GM18907 (cell line): ENCODE measurements around the gene TPM3.
"Not testable (repeated sequence)": the region's sequence is repeated elsewhere in the genome, so short reads cannot be mapped to it uniquely, and the experiment has no call there.

Source experiments
- ATAC-seq: cut with Tn5 transposase; IDR thresholded peaks from one replicate; pipeline ENCODE4 v1.9.1; 2021; ENCODE audit warnings: mild to moderate bottlenecking, moderate library complexity; ENCODE audit not compliant: unreplicated experiment

TPM3 gene

DNA sequence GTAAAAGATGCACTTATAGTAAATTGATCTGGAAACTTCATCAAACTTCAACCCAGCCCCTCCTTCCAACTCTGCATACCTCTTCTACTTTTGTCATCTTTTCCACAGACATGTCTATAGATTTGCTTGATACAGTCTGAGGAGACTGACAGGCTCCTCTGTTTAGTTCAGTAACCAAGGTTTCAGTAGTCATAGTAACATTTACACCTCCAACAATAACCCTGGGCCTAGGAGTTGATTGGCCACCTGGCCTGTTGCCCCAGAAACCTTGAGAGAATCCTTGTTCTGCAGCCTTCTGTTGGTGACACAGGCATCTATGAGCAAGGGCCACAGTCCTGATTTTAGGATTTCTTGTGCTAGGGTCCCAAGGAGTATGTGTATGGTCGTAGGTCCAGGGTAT is 14.3 kb upstream of the TPM3 start, which contains the start of gene CFAP141:
CFAP141 (minus strand) TSS at position 138 of the 400 bp plus-strand sequence; CDS start at position 112, 26 bp downstream.
- no peak for ATAC-seq

- ATAC-seq, result not testable (repeated sequence)
These were observed 13.9 kb upstream of the TPM3 start for GRCh38 chr1:154205778-154206177.

GRCh38 chr1:154199563-154199879 is 7.6 kb upstream of the TPM3 start:
- ATAC-seq, result no peak

DNA sequence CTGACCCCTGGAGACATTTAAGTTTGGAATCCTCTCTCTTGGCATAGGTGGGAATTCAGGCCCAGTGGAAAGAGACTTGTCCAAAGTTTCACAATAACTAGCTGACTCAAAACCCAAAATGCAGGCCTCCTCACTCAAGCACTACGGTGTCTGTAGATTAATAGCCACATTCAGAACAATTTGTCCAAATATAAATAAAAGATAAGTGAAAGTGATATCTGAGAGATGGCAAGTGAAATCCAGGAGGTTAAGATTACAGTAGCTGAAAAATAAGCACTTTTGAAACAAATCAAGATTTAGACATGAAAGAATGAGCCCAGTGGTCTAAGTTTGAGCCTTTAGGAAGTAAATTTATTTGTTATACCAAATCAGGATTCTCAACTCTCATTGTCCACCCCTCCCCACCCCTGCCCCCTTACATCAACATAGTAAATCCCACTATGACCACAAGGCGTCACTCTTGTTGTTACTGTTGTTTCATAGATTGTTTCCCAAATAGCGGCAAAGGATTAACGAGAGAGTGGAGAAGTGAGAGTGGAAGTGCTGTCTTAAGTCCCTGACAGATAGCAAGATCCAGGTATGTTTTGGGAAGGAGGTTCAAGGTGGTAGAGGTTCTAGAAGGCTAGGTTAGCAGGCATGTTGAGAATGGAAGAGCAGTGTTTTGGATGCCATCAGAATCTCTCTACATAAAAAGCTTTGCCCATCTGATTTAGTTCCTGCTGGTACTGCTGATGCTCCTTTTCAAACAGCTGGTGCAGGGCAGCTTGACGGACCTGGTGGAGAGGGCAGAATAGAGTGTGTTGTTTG is 7.1 kb upstream of the TPM3 start:
- no peak for ATAC-seq

DNA sequence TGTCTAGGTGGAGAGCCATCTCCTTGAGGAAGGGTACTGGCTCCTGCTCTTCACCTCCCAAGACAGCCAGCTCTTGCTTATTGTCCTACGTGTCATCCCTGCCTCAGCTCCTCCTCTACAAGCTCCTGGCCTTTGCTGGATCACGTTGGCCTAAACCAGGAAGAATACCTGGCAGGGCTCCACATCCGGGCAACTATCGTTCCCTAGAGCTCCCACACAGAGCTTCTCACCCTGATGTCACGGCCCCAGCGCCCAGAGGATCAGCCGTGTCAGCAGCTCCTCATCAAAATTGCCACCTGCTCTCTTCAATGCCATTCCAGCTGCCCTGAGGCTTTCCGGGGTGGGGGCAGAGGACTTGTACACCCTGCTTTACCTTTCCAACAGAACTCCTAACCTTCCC is 1.9 kb upstream of the TPM3 start:
- ATAC-seq, result no peak

- ATAC-seq, result no peak
These were observed 576 bp upstream of the TPM3 start for GRCh38 chr1:154192476-154192875.

- ATAC-seq, result no peak
These were observed 1.4 kb downstream of the TPM3 start for GRCh38 chr1:154190550-154190949.

DNA sequence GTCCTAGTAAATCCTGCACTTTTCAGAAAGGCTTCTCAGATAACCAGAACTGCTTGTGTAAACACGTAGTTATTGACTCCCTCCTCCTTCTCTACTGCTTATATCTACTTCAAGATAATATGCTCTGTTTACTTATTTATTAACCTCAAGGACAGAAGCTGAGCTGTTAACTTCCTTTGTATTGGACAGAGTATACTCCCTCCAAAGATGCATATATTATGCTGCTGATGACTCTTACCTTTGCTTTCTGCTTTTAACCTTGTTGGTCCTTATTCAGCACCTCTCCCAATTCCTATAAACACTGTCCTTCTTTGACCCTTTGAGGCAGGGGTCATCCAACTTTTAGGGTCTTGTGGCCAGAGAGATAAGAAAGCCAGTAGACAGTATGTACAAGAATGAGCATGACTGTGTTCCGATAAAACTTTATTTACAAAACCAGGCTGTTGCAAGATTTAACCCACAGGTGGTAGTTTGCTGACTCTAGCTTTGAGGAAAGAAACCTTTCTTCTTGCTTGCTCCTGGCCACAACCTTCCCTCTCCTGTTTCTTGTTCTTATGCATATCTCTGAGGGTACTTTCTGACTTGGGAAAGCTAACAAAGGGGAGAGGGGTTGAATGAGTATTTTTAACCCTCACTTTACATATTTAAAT is 4.9 kb downstream of the TPM3 start:
- ATAC-seq, result no peak

GRCh38 chr1:154186177-154186576 is 5.7 kb downstream of the TPM3 start:
- ATAC-seq, result no peak

DNA sequence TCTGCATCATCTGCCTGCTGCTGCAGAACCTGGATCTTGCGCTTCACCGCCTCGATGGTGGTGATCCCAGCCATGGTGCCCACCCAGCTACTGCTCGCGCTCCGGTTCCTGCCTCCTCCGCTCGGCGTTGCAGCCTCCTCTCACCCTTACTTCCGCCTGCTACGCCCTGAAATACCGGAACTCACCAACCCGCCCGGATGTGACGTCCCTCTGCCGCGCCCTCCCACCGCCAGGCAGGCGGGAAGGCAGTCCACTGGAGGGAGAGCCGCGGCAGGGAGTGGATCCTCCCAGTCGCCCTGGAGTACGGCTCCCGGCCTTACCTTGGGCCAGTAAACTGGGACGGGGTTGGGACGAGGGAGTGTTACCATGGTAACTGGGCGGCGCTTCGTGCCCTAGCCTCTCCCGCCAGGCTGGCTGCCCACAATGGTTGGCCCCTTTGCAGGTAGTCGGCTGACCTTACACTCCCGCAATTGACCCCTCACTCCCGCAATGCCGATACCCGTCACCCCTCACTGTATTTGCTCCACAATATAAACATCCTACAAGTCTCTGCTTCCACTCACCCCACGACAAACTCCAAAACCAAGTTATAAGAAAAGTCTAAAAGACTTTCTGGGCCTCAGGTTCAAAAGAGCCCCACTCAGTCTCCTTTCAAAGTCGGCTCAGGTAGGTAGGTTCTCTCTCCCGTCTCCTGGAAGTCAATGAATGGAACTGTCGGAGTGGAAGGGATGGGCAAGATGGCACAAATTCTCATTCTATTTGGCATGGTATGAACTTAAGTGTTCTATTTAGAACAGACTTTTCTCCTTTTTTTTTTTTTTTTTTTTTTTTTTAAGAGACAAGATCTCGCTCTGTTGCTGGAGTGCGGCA is 8.6 kb downstream of the TPM3 start:
- ATAC-seq, result peak; percentile 82

DNA sequence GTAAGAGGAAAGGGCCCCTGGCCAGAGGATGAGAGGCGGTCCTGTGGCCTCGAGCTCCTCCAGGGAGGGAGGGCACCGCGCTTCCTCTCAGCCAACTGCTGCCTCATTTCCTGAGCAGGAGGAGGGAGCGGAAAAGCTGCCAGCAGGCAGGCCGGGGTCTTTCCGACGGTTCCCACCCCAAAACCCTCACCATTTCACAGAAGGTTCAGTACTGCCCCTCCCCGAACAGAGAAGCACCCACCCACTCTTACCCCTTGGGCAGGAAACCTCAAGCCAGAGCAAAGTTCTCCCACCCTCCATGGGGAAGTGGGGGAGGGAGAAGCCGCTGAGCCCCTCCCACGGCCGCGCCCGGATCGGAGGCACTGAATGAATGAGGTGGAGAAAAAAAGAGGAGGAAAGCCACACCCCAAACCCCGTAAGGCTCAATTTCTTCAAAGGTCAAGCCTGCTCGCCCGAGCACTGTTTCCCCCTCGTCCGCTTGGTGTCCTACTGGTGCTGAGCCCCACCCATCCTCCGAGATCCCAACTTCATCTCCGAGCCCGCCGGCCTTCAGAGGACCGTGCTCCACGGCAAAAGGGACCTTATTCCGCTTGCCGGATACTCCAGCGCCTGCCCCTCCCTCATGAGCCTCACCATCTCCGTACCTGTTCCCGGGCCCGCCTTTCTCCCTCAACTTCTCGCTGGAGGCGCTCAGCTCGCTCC is 9.4 kb downstream of the TPM3 start:
- ATAC-seq, result peak; percentile 59

DNA sequence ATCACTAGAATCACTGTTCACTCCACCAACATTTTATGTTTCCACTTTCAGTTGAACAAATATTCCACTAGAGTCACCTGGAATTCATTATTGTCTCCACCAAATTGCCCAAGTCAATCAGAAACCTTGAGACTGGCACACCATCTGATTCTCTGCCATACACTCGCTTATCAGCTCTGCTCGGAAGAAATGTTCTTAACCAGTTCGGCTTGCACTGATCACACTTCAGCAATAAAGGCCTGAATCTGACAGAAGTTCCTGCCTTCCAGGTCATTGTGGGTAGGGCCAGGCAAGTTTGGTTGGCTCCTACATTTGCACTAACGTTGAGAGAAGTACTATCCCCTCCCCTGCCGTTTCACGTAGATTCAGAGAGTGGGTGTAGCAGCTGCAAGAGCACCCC is 10.0 kb downstream of the TPM3 start:
- ATAC-seq, result no peak

GRCh38 chr1:154179946-154180687 is 11.8 kb downstream of the TPM3 start:
- peak; percentile 26 for ATAC-seq

DNA sequence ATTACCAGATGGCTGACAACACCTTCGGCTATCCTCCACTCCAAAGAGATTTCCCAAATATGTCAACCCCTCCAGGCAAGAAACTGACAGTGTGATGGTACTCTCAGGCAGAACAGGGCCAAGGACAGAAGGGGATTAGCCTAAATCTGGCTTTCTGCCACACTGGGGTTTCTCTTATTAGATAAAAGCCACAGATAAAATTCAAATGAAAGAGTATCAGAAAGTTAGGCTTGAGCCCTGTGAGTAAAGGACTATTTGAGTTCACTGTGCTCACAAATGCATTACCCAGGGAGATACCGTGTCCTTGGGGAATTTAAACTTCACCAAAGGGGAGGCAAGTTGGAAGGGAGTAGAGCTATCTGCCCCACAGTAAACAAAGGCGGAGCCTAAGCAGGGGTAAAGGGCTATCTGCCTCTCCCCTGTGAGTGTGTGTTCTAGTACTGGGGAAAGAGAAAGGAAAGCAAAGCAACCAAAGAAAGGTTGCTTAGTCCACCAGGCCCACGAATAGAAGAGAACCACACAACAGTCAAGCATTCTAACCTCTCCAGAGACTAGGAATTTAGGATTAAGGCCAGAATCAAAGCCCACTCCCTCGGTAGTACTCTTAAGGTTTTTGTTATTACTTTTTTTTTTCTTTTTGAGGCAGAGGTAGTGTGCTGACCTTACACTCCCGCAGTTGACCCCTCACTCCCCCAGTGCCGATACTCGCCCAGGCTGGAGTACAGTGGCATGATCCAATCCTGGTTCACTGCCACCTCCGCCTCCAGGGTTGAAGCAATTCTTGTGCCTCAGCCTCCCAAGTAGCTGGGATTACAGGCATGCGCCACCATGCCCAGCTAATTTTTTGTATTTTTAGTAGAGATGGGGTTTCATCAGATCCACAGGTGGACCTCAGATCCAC is 12.7 kb downstream of the TPM3 start:
- no peak for ATAC-seq

GRCh38 chr1:154178013-154178412 is 13.9 kb downstream of the TPM3 start:
- ATAC-seq, result no peak

- no peak for ATAC-seq
These were observed 15.6 kb downstream of the TPM3 start for GRCh38 chr1:154176337-154176736.

GRCh38 chr1:154174654-154175053 is 17.2 kb downstream of the TPM3 start:
- no peak for ATAC-seq

DNA sequence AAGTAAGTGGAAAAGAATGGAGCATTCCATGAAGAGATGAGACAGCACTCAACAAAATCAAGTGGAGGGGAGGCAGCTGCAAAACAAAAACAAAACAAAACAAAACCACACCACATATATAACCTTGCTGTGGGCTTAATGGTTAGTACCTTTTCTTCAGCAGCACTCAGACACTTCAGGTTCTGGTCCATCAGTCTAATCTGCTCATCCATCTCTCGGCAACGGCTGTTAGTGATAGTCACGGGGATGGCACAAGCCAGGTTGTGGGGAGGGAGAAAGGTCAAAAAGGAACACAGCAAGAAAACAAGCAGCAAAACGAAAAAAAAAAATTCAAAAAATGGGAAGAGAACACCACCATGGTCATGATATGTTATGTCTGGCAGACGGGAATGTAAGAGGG is 20.0 kb downstream of the TPM3 start:
- no peak for ATAC-seq

DNA sequence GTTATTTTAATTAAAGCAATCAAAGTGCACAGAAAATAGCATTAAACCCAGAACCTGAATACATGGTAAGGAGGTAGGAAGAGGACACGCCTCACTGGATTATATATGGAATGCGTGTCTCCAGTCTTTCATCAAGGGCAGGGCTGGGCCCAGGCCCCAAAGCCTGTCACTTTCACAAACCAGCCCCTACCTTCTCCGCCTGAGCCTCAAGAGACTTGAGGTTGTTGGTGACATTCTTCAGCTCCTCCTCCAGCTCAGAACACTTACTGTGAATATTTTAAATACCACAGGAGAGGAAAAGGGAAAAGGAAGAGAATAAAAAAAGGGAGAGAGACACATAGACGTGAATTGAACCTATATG is 20.7 kb downstream of the TPM3 start:
- ATAC-seq, result no peak
